Measurements from ENCODE around the gene IP6K1. TPM values are rescaled to one million over a fixed set of nuclear protein-coding genes. Genes with fewer than 3 reads are reported as not detected.
A peak's percentile ranks its signal among the peaks of the same experiment; 100 is the strongest.

Gene IP6K1
- total RNA-seq, 4 donors from 2014 or later, result 13.5 to 22.2 (median 19.5) TPM

DNA sequence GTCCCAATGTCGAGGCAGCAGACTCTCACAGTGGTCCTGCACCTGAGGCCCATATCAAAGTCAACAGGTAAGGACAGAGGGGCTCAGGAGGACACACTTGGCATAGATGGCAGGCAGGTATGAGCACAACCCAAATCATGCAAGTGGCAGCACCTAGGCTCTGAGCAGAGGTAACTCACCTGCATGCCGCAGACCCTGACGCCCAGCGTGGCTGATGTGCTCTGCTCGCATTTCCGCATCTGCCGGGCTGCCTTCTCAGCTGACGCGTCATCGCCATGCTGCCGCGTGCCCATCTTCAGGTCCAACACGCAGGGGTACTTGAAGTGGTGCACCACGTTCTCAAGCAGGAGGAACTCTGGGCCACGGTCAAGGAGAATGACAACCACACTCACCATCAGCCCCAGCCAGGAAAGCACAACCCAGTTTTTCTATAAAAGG lies 58.4 kb downstream of the IP6K1 start:
- no peak for TF ChIP-seq POLR2A (IDR thresholded peaks at IDR 0.05)
- TF ChIP-seq, protein P1, sequence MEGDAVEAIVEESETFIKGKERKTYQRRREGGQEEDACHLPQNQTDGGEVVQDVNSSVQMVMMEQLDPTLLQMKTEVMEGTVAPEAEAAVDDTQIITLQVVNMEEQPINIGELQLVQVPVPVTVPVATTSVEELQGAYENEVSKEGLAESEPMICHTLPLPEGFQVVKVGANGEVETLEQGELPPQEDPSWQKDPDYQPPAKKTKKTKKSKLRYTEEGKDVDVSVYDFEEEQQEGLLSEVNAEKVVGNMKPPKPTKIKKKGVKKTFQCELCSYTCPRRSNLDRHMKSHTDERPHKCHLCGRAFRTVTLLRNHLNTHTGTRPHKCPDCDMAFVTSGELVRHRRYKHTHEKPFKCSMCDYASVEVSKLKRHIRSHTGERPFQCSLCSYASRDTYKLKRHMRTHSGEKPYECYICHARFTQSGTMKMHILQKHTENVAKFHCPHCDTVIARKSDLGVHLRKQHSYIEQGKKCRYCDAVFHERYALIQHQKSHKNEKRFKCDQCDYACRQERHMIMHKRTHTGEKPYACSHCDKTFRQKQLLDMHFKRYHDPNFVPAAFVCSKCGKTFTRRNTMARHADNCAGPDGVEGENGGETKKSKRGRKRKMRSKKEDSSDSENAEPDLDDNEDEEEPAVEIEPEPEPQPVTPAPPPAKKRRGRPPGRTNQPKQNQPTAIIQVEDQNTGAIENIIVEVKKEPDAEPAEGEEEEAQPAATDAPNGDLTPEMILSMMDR (IDR thresholded peaks at IDR 0.05 in 4 of 5, conservative IDR thresholded peaks at IDR 0.05 in 1 of 5), result no peak
- in situ Hi-C loops (cut with MboI; ENCODE audit: low sequenced_read_pairs in 4 of 4), result no loop called here

DNA sequence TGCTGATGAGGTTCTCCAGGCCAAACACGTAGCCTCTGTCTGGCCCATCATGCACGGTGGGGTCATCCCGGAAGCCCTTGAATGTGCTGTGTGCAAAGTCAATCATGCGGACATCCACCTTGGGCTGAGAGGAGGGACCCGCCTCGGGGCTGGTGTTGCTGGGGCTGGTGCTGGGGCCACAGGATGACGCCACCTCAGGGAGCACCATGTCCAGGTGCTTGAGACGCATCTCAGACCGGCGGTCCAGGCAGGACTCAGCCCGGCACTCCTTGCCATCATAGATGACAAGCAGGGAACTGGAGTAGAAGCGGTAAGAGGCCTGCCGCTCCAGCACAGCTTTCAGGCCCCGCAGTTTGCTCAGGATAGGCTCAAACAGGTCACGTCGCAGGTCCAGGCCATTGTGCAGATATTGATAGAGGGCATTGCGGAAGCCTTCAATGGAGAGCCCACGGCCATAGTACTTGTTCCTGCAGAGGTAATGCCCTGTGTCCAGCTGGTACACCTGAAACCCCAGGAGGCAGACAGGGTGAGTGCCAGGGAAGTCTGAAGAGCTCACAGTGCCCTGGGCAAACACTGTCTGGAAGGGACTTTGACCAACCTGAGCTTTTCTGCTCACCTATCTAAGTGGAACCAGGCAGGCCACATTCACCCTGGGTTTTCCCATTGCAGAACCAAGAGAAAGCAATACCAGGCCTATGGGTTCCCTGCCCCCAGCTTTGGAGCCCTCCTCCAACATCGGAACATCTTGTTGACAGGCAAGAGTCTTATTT lies 59.0 kb downstream of the IP6K1 start:
- TF ChIP-seq, protein P1 (IDR thresholded peaks at IDR 0.05 in 4 of 5, conservative IDR thresholded peaks at IDR 0.05 in 1 of 5), result no peak
- TF ChIP-seq POLR2A (IDR thresholded peaks at IDR 0.05), result no peak
- Histone ChIP-seq H3K4me3 (no peak overlapping the region), H3K27me3 (no peaks in the 10 kb centered on the region), H3K36me3 (peaks cover 0 to 40% of the 10 kb centered on the region in 2 donors), H3K9me3 (no peaks in the 10 kb centered on the region), H3K4me1 (peaks cover 19 to 21% of the 10 kb centered on the region in 2 donors), H3K27ac (no peak overlapping the region)
- in situ Hi-C loops (cut with MboI; ENCODE audit: low sequenced_read_pairs in 4 of 4), result no loop called here
- no peak for DNase-seq
- intact Hi-C loops (cut with DNase I; ENCODE audit: low total_unique reads), result no loop called here
- no peak for ATAC-seq

More for the DNA sequence above, 58.4 kb downstream of the IP6K1 start:
- H3K9me3 ChIP-seq, result no peaks in the 10 kb centered on the region
- DNase-seq (no peak), ATAC-seq (no peak)
- peaks cover 14 to 16% of the 10 kb centered on the region in 2 donors for H3K4me1 ChIP-seq
- intact Hi-C loops (cut with DNase I; ENCODE audit: low total_unique reads), result no loop called here
- H3K4me3 ChIP-seq, result no peak overlapping the region
- H3K27me3 ChIP-seq, result no peaks in the 10 kb centered on the region
- H3K27ac ChIP-seq, result no peak overlapping the region
- peaks cover 0 to 44% of the 10 kb centered on the region in 2 donors for H3K36me3 ChIP-seq

DNA sequence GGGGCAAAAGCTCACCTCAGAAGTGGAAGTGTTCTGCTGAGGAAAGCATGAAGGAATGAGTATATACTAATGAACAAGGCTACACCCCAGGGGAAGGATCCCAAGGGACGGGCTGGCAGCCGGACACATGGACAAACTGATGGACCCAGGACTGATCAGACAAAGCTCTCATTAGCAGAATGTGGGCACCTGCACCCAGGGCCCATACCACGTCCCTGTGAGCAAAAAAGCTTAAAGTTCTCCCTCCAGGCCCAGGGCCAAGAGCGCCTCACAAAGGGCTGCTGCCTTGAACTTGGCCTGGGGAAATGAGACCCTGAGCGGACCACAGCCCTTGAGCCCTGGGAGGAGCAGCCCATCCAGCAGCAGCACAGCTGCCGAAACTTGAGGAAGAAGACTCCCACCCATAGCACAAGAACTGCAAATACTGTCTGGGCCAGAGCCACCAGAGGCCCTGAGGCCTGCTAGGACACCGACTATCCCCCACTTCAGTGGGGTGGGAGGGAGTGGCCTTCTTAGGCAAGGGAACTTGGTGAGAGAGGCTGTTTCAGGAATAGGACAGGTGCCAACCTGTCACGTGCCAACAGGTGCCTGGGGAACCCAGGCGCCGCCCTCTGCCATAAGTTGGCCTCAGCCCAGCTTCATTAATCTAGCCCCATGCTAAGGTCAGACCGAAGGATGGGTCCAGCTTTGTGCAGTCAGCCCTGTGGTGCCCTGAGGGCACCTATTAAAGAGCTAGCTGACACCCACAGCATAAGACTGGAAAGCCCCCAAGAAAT lies 60.2 kb downstream of the IP6K1 start:
- intact Hi-C loops (cut with DNase I; ENCODE audit: low total_unique reads) (loop anchor here (2.0 kb wide), 1 partner anchor 61 kb away; the partner anchor contains the start of gene IP6K1), in situ Hi-C loops (cut with MboI; ENCODE audit: low sequenced_read_pairs in 4 of 4) (no loop called here)
- Histone ChIP-seq H3K27ac (peak overlapping the region in 3 of 4 donors; percentile 96 to 100 (median 96)), H3K27me3 (no peaks in the 10 kb centered on the region), H3K36me3 (peaks cover 0 to 42% of the 10 kb centered on the region in 2 donors), H3K9me3 (no peaks in the 10 kb centered on the region), H3K4me1 (peaks cover 19 to 21% of the 10 kb centered on the region in 2 donors), H3K4me3 (no peak overlapping the region)
- no peak for ATAC-seq
- TF ChIP-seq POLR2A (IDR thresholded peaks at IDR 0.05), result no peak
- TF ChIP-seq, protein P1 (IDR thresholded peaks at IDR 0.05 in 4 of 5, conservative IDR thresholded peaks at IDR 0.05 in 1 of 5), result no peak
- DNase-seq, result no peak

DNA sequence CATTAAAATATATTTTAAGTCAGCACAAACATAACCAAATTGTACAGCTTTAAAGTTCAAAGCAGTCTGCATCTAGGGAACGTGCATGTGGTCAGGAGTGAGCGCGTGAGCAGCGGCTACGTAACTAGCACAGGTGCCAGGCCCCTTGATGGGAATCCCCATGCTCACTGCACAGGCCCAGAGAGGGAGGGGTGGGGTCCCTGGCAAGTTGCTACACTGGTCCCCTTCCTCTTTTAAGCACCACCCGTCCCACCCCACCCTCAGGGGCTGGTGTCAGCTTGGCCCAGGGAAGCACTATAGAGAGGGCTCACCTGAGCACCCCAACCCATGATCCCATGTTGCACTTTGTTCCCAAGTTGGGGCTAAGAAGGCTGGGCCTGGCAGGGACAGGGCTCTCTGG lies 61.8 kb downstream of the IP6K1 start:
- Histone ChIP-seq H3K27me3 (no peaks in the 10 kb centered on the region), H3K4me1 (peaks cover 23 to 31% of the 10 kb centered on the region in 2 donors), H3K9me3 (no peaks in the 10 kb centered on the region), H3K36me3 (peaks cover 0 to 41% of the 10 kb centered on the region in 2 donors), H3K4me3 (peak overlapping the region; percentile 67 to 99 (median 84)), H3K27ac (peak overlapping the region; percentile 88 to 100 (median 96))
- TF ChIP-seq, protein P1 (IDR thresholded peaks at IDR 0.05 in 4 of 5, conservative IDR thresholded peaks at IDR 0.05 in 1 of 5), result no peak
- no peak for TF ChIP-seq POLR2A (IDR thresholded peaks at IDR 0.05)
- intact Hi-C loops (cut with DNase I; ENCODE audit: low total_unique reads) (loop anchor here (1.0 to 2.0 kb wide), 2 partner anchors 51 to 62 kb away; partner anchors contain the start of gene IP6K1), in situ Hi-C loops (cut with MboI; ENCODE audit: low sequenced_read_pairs in 4 of 4) (no loop called here)
- peak in 1 of 2 donors; percentile 37 for DNase-seq
- ATAC-seq, result no peak

All from gastrocnemius medialis (tissue), 4 donors.